HEK293 (cell line): ENCODE data around the gene HMCN2.
A peak's percentile ranks its signal among the peaks of the same experiment; 100 is the strongest.

Experiments
- CTCF ChIA-PET: fragments of 350-600 bp; formaldehyde crosslinking; extraction: SDS; loops from one replicate; lab custom pipeline; 2021; ENCODE audit warnings: antibody characterized with exemption; lab: Yijun Ruan, JAX
- POLR2A ChIA-PET: fragments of 300-600 bp; formaldehyde crosslinking; extraction: SDS; loops from one replicate; lab custom pipeline; 2020; ENCODE audit warnings: antibody characterized with exemption, inconsistent platforms; lab: Yijun Ruan, JAX
- H3K27ac ChIP-seq: fragments of 200-500 bp; sonication (Bioruptor generic); 2 replicates; pipeline ENCODE4 v1.5.1; 2014; ENCODE audit warnings: low read depth, low read length, control low read depth, inconsistent platforms; ENCODE audit errors: extremely low read depth
- H3K36me3 ChIP-seq, 2 experiments: fragments of 200-500 bp in 1 of 2; sonication (Bioruptor generic) in 1 of 2; 1 replicate in 1 of 2; 2 replicates in 1 of 2; pipeline ENCODE4 v1.5.1; 2014 to 2017; ENCODE audit warnings: inconsistent platforms in 2 of 2, low read length in 2 of 2; ENCODE audit not compliant: control insufficient read depth in 2 of 2, insufficient read depth in 1 of 2
- H3K4me1 ChIP-seq: fragments of 200-500 bp; sonication (Bioruptor generic); 2 replicates; pipeline ENCODE4 v1.5.1; 2014; ENCODE audit warnings: mild to moderate bottlenecking, low read length, inconsistent platforms; ENCODE audit not compliant: control insufficient read depth, insufficient read depth
- H3K4me3 ChIP-seq: 2 replicates; pipeline ENCODE4 v1.5.1; 2011; ENCODE audit warnings: low read depth, mild to moderate bottlenecking, control low read depth, low read length, moderate library complexity
- H3K9me3 ChIP-seq: fragments of 200-500 bp; sonication (Bioruptor generic); 2 replicates; pipeline ENCODE4 v1.5.1; 2014; ENCODE audit warnings: low read depth, low read length, inconsistent platforms; ENCODE audit not compliant: control insufficient read depth, insufficient read depth
- GLIS2 ChIP-seq: fragments of 450-650 bp; formaldehyde crosslinking; IDR thresholded peaks from 2 replicates; pipeline ENCODE4 v1.5.1; 2016; ENCODE audit warnings: missing biosample characterization, missing genetic modification characterization
- SP3 ChIP-seq: fragments of 450-650 bp; formaldehyde crosslinking; IDR thresholded peaks from 2 replicates; pipeline ENCODE4 v1.5.1; 2016; ENCODE audit warnings: missing biosample characterization, missing genetic modification characterization
- WT1 ChIP-seq: fragments of 450-650 bp; formaldehyde crosslinking; IDR thresholded peaks from 2 replicates; pipeline ENCODE4 v1.5.1; 2016; ENCODE audit warnings: missing biosample characterization, missing genetic modification characterization
- ZNF114 ChIP-seq: fragments of 450-650 bp; formaldehyde crosslinking; IDR thresholded peaks from 2 replicates; pipeline ENCODE4 v1.5.0; 2017; ENCODE audit warnings: missing biosample characterization, missing genetic modification characterization
- ZNF146 ChIP-seq: fragments of 450-650 bp; formaldehyde crosslinking; IDR thresholded peaks from 2 replicates; pipeline ENCODE4 v1.5.1; 2016; ENCODE audit warnings: missing biosample characterization, missing genetic modification characterization
- ZNF169 ChIP-seq: fragments of 450-650 bp; formaldehyde crosslinking; IDR thresholded peaks from 2 replicates; pipeline ENCODE4 v1.5.1; 2016; ENCODE audit warnings: missing biosample characterization, missing genetic modification characterization
- ZNF214 ChIP-seq: fragments of 450-650 bp; formaldehyde crosslinking; IDR thresholded peaks from 2 replicates; pipeline ENCODE4 v1.5.1; 2017; ENCODE audit warnings: missing biosample characterization, mild to moderate bottlenecking, missing genetic modification characterization, borderline replicate concordance
- ZNF223 ChIP-seq: fragments of 450-650 bp; formaldehyde crosslinking; IDR thresholded peaks from 2 replicates; pipeline ENCODE4 v1.5.1; 2016; ENCODE audit warnings: missing biosample characterization, missing genetic modification characterization
- ZNF274 ChIP-seq, 2 experiments: fragments of 200-500 bp in 1 of 2; fragments of 450-650 bp in 1 of 2; sonication (Bioruptor generic) in 1 of 2; formaldehyde crosslinking in 1 of 2; IDR thresholded peaks; 2 replicates each; pipeline versions ENCODE4 v1.5.1 to v1.6.1; 2014 to 2016; ENCODE audit warnings: borderline replicate concordance in 1 of 2, inconsistent platforms in 1 of 2, low read length in 1 of 2, missing biosample characterization in 1 of 2, missing genetic modification characterization in 1 of 2
- ZNF37A ChIP-seq: fragments of 450-650 bp; IDR thresholded peaks from 2 replicates; pipeline ENCODE4 v1.5.1; 2018; ENCODE audit warnings: missing biosample characterization, missing genetic modification characterization
- ZNF488 ChIP-seq: fragments of 450-650 bp; formaldehyde crosslinking; IDR thresholded peaks from 2 replicates; pipeline ENCODE4 v1.5.1; 2016; ENCODE audit warnings: missing biosample characterization, missing genetic modification characterization
- ZNF677 ChIP-seq: fragments of 450-650 bp; IDR thresholded peaks from 2 replicates; pipeline ENCODE4 v1.5.0; 2018; ENCODE audit warnings: missing biosample characterization, mild to moderate bottlenecking, missing genetic modification characterization, moderate library complexity
- ZNF792 ChIP-seq: fragments of 450-650 bp; formaldehyde crosslinking; IDR thresholded peaks from 2 replicates; pipeline ENCODE4 v1.5.1; 2016; ENCODE audit warnings: missing biosample characterization, missing genetic modification characterization
- TF ChIP-seq, protein P1 (sequence below): fragments of 450-650 bp; formaldehyde crosslinking; IDR thresholded peaks from 2 replicates; pipeline ENCODE4 v1.5.1; 2016; ENCODE audit warnings: missing biosample characterization, missing genetic modification characterization
- TF ChIP-seq, protein P2 (sequence below): fragments of 450-650 bp; formaldehyde crosslinking; IDR thresholded peaks from 2 replicates; pipeline ENCODE4 v1.5.1; 2016; ENCODE audit warnings: missing biosample characterization, missing genetic modification characterization

Gene HMCN2

DNA sequence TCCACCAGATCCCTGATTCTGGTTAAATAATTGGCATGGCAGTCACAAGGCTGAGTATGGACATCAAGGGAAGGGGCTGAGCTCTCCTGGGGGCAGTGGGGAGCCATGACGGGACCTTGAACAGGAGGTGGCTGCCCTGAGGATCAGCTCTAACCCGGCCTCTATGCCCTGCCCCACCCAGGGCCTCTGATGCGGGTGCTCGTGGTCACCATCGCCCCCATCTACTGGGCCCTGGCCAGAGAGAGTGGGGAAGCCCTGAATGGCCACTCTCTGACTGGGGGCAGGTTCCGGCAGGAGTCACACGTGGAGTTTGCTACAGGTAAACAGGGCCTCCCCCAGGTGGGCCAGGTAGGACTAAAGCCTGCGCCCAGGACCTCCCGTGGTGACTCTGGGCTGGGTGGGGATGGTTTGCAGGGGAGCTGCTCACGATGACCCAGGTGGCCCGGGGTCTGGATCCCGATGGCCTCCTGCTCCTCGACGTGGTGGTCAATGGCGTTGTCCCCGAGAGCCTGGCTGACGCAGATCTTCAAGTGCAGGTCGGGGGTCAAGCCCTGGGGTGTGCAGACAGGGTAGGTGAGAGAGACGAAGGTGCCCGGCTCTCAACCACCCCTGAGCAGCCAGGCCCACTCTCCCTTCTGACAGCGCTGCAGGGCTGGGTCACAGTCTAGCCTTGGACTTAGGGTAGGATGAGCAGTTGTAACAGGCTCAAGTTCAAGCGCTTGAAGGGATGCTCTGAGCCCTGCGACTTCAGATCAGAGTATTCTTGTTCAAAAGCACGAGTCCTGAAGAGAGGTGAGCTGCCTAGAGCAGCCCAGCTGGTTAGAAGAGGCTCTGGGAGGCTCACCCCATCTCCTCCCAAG, 159.3 kb downstream of the HMCN2 start:
- ChIA-PET CTCF (interaction anchor here (1.4 kb wide), 2 partner anchors 9 to 35 kb away, joined by 4 read pairs; no protein-coding TSS in a partner anchor), POLR2A (no interaction called here)

DNA sequence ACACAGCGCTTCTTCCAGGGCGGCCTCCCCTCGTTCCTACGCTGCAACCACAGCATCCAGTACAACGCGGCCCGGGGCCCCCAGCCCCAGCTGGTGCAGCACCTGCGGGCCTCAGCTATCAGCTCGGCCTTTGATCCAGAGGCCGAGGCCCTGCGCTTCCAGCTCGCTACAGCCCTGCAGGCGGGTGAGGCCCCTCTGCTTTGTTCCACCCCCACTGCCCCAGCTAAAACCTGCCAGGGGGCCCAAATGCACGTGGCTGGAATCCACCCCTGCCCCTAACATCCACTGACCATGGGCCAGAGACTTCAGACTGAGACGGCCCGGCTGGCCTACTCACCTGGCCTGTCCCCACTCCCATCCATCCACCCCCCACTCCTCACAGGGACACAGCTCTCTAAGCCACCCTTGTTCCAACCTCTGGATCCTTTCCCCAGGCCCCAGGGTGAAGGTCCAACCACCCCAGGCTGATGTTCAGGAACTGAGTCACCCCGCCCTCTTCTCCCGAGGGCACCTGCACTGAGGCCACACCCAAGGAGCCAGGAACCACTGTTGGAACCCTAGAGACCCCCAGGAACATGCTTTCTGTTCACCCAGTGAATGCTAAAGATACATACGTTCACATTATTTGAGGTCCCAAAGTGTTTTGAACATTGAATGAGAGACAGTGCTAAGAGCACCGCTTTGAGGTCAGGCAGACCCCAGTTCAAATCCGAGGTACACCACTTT, 160.3 kb downstream of the HMCN2 start:
- POLR2A ChIA-PET, result interaction anchor here (0.7 kb wide), 1 partner anchor 11 kb away, joined by 4 read pairs; no protein-coding TSS in a partner anchor
- no peak for TF ChIP-seq ZNF37A
- no peak for TF ChIP-seq ZNF488
- no peak for TF ChIP-seq ZNF169 (tag by site-specific recombination)
- TF ChIP-seq, protein P1, sequence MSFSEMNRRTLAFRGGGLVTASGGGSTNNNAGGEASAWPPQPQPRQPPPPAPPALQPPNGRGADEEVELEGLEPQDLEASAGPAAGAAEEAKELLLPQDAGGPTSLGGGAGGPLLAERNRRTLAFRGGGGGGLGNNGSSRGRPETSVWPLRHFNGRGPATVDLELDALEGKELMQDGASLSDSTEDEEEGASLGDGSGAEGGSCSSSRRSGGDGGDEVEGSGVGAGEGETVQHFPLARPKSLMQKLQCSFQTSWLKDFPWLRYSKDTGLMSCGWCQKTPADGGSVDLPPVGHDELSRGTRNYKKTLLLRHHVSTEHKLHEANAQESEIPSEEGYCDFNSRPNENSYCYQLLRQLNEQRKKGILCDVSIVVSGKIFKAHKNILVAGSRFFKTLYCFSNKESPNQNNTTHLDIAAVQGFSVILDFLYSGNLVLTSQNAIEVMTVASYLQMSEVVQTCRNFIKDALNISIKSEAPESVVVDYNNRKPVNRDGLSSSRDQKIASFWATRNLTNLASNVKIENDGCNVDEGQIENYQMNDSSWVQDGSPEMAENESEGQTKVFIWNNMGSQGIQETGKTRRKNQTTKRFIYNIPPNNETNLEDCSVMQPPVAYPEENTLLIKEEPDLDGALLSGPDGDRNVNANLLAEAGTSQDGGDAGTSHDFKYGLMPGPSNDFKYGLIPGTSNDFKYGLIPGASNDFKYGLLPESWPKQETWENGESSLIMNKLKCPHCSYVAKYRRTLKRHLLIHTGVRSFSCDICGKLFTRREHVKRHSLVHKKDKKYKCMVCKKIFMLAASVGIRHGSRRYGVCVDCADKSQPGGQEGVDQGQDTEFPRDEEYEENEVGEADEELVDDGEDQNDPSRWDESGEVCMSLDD, result no peak
- TF ChIP-seq WT1 (tag by site-specific recombination), result no peak
- TF ChIP-seq ZNF223, result no peak
- Histone ChIP-seq H3K36me3 (no peaks in the 10 kb centered on the region), H3K4me1 (no peaks in the 10 kb centered on the region), H3K27ac (no peak overlapping the region), H3K4me3 (no peak overlapping the region), H3K9me3 (no peaks in the 10 kb centered on the region)
- CTCF ChIA-PET, result interaction anchor here (0.6 to 0.9 kb wide), 2 partner anchors 84 to 189 kb away, joined by 3 read pairs; no protein-coding TSS in a partner anchor

More for the DNA sequence above, 159.3 kb downstream of the HMCN2 start:
- Histone ChIP-seq H3K4me1 (no peaks in the 10 kb centered on the region), H3K9me3 (no peaks in the 10 kb centered on the region), H3K36me3 (no peaks in the 10 kb centered on the region), H3K4me3 (no peak overlapping the region), H3K27ac (no peak overlapping the region)
- 0 out of 2 replicates have a peak, but pooled peaks have one; percentile 30 for TF ChIP-seq GLIS2 (tag by site-specific recombination)
- no peak for TF ChIP-seq ZNF146

DNA sequence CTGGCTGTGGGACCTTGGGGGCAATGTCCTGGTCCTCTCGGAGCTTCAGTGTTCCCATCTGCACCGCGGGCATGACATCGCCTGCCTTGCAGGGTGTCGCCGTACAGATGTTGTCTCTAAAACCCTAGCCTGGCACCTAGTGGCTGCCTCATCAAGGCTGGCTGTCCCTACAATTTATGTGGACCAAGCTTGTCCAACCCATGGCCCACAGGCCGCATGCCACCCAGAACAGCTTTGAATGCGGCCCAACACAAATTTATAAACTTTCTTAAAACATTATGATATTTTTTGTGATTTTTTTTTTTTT, 160.9 kb downstream of the HMCN2 start:
- no peak overlapping the region for H3K4me3 ChIP-seq
- no peaks in the 10 kb centered on the region for H3K9me3 ChIP-seq
- no peak overlapping the region for H3K27ac ChIP-seq
- no peak for TF ChIP-seq ZNF677 (tag by site-specific recombination)
- no peak for TF ChIP-seq ZNF274 (IDR thresholded peaks at IDR 0.05; ENCODE audit: low read length)
- TF ChIP-seq ZNF274 (tag by site-specific recombination; IDR thresholded peaks at IDR 0.05; ENCODE audit: borderline replicate concordance), result no peak
- TF ChIP-seq, protein P2, sequence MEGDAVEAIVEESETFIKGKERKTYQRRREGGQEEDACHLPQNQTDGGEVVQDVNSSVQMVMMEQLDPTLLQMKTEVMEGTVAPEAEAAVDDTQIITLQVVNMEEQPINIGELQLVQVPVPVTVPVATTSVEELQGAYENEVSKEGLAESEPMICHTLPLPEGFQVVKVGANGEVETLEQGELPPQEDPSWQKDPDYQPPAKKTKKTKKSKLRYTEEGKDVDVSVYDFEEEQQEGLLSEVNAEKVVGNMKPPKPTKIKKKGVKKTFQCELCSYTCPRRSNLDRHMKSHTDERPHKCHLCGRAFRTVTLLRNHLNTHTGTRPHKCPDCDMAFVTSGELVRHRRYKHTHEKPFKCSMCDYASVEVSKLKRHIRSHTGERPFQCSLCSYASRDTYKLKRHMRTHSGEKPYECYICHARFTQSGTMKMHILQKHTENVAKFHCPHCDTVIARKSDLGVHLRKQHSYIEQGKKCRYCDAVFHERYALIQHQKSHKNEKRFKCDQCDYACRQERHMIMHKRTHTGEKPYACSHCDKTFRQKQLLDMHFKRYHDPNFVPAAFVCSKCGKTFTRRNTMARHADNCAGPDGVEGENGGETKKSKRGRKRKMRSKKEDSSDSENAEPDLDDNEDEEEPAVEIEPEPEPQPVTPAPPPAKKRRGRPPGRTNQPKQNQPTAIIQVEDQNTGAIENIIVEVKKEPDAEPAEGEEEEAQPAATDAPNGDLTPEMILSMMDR (tag by site-specific recombination), result peak; percentile 40; the same call in 1 of the 2 replicates
- TF ChIP-seq ZNF792 (tag by site-specific recombination), result no peak
- no peak for TF ChIP-seq ZNF114
- TF ChIP-seq SP3, result no peak
- TF ChIP-seq ZNF214 (tag by site-specific recombination), result no peak
- no peaks in the 10 kb centered on the region for H3K4me1 ChIP-seq
- no peaks in the 10 kb centered on the region for H3K36me3 ChIP-seq
- ChIA-PET POLR2A (interaction anchor here (0.7 kb wide), 1 partner anchor 10 kb away, joined by 4 read pairs; no protein-coding TSS in a partner anchor), CTCF (interaction anchor here (0.6 to 0.9 kb wide), 2 partner anchors 84 to 189 kb away, joined by 3 read pairs; no protein-coding TSS in a partner anchor)
